PC-3 (cell line): ENCODE measurements around the gene FBXO7.

Experiments
- EZH2 ChIP-seq: fragments of 300-600 bp; sonication (generic); IDR thresholded peaks from one replicate; pipeline ENCODE4 v1.6.1; 2017; ENCODE audit warnings: antibody characterized with exemption, mild to moderate bottlenecking, low read length; ENCODE audit not compliant: unreplicated experiment
- EZH2phosphoT487 ChIP-seq: fragments of 300-600 bp; sonication (generic); IDR thresholded peaks from 2 replicates; pipeline ENCODE4 v1.6.1; 2018; ENCODE audit warnings: mild to moderate bottlenecking, antibody characterized with exemption, low read length, borderline replicate concordance
- TF ChIP-seq, protein P1 (sequence below): fragments of 300-600 bp; sonication (generic); conservative IDR thresholded peaks from 2 replicates; pipeline ENCODE4 v1.5.1; 2017; ENCODE audit warnings: antibody characterized with exemption, low read depth, mild to moderate bottlenecking, low read length

DNA sequence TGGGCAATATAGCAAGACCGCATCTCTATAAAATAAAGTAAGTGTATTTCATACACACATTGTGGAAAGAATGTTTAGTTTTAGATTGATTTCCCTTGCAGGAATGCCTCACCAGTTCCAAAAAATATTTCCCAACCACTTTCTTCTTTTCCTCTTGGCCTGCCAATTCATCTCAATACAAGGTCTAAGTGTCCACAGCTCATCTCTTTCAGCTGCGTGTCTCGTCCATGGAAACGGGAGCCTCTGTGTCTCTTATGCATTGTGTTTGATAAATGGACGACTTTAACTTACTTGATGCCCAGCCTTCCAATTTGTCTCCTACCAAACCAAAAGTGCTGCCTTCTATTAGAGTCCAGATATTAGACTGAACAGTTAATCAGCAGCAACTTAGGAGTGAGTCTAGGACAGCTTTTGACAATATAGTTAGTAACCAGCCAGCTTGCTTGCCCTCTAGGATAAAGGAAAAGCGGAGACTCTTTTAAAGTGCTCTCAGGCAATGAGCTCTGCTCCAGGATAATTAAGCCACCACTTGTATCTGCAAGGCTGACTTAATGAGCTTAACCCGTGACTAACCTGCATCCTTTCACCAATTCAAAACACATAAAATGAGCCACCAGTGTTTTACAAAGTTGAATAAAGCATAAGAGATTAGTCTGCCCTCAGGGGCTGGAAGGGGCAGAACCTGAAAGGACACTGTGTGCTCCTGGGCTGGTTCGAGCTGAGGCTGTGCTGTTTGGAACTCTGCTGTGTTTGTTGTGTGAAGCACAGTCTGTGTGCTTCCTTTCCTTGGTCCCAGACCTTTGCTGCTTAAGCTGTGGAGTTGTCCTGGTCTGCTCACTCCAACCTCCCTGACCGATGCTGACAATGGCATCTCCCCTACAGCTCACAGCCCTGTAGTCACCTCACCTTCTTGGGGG is 27.5 kb downstream of the FBXO7 start:
- TF ChIP-seq, protein P1, sequence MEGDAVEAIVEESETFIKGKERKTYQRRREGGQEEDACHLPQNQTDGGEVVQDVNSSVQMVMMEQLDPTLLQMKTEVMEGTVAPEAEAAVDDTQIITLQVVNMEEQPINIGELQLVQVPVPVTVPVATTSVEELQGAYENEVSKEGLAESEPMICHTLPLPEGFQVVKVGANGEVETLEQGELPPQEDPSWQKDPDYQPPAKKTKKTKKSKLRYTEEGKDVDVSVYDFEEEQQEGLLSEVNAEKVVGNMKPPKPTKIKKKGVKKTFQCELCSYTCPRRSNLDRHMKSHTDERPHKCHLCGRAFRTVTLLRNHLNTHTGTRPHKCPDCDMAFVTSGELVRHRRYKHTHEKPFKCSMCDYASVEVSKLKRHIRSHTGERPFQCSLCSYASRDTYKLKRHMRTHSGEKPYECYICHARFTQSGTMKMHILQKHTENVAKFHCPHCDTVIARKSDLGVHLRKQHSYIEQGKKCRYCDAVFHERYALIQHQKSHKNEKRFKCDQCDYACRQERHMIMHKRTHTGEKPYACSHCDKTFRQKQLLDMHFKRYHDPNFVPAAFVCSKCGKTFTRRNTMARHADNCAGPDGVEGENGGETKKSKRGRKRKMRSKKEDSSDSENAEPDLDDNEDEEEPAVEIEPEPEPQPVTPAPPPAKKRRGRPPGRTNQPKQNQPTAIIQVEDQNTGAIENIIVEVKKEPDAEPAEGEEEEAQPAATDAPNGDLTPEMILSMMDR: no peak
- TF ChIP-seq EZH2: no peak
- no peak for TF ChIP-seq EZH2phosphoT487
